Activated T-helper 1 cell treated with anti-CD3 and anti-CD28 coated beads, Interleukin-2, amount 50 U/mL, for 16 hours (primary cell): ENCODE measurements around the gene SHC4.
"Not testable (repeated sequence)": the region's sequence is repeated elsewhere in the genome, so short reads cannot be mapped to it uniquely, and the experiment has no call there.

ENCODE experiments used
- DNase-seq, 2 donors: peaks; one replicate each; pipeline ENCODE4 v3.0.0-alpha.2; 2020; ENCODE audit warnings: low read depth in 1 of 2, low spot score in 1 of 2

Gene SHC4

DNA sequence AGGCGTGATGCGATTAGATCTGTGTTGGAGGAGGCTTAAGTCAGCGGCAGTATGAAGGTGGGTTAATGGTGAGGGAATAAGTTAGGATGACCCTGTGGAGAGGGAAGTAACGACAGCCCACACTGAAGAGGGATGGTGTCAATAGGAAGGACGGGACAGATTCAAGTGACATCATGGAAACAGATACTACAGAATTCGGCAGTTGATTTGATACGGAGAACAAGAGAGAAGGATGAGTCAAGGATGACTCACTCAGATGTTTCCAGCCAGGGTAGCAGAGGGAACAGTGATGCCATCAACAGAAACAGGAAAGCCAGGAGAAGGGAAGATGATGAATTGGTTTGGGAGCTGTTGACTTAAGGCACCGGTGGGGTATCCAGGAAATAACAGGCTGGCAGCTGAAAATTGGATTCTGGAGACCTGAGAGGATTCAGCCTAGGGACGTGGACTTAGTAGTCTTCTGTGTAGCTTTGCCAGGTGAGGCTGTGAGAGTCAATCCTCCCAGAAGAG is 38.0 kb downstream of the SHC4 start:
- DNase-seq = no peak

DNA sequence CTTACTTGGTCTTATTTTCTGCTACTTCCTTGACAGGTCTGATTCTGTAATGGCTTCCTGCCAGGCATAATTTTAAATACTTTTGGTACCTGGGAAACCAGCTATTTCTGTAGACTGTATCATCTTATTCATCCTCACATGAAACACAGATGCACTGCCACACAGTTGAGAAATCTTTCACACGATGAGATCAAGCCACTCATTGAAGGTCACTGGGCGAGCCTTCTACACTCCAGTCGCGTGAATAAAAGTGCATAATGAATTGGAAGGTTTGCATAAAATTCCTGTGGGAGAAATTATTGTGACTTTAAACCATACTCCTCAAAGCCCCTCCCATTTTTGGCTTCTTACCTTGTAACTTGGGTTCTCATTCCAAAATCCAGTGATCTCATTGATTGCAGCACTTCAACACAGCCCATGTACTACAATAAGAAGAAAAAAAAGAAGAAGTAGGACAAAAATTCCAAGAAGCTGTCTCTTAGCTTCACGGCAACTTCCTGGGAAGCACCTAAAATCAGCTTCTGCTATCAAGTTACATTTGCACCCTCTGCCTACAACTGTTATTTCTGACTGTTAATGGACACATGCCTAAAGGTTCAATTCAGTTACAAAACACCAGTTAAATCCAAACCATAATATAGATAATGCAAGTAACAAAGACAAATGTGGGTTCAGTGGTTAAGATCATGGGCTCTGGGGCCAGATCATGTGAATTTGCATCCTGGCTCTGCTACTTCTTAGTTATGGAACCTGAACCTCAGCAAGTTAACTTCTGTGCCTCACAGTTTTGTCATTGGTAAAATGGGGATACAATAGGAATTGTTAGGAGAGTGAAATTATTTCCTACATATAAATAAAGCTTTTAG is 39.0 kb downstream of the SHC4 start:
- DNase-seq = no peak

DNA sequence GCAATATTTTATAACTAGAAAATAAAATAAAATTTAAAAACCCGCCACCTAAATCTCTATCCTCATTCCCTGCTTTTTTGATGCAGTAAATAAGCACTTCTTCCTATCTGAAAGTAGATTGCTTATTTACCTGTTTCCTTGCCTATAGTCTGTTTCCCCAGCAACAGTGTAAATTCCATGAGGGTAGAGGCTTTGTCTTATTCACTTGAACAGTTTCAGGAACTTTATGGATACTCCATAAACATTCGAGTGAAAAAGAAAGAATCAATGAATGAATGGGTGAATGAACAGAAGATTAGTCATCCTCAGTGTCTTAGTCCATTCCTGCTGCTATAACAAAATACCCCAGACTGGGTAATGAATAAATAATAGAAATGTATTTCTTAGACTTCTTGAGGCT is 41.7 kb downstream of the SHC4 start:
- DNase-seq = no peak

DNA sequence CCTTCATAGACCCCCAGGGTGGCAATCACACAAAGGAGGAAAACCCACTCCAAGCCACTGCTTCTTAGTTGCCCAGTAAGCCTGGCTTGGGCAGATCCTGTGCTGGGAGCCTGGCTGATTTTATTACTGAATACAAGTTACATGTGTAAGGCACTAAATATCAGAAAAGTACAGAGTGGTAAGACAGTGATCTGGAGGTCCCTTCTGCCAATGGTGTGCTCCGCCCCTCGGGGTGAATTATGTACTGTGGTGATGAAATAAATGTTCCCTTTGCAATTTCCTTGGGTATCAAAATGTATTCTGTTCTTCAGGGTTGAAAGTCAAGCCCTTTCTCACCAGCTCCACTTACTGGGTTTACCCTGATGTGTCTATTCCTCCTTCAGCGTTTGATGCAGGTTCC is 47.0 kb downstream of the SHC4 start:
- DNase-seq = no peak

DNA sequence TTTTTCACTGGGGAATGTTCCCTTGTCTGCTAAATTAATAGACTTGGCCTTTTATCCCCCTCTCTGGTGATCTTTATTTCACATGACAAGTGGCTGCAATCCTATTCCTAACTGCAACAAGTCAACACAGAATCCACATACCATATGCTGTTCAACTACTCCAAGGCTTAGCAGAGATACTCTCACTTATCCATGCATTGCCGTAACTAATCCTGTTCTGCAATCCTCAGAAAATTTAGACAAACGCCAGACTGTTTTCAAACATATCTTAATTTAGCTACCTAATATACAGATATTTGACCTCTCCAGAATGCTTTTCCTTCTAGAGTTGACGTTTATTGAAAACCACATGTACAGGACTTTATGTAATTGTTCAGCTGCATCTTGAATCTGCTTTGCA is 47.9 kb downstream of the SHC4 start:
- DNase-seq = no peak

DNA sequence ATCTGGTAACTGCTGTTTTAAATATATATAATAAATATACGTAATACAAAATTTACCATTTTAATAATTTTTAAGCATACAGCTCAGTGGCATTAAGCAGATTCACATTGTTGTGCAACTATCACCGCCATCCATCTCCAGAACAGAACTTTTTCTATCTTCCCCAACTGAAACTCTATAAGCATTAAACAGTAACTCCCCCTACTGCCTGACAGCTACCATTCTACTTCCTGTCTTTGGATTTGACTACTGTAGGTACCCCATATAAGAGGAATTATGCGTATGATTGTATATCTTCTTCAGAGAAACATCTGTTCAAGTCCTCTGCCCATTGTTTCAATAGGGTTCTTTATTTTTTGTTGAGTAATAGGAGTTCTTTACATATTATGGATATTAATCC is 49.0 kb downstream of the SHC4 start:
- no peak for DNase-seq

DNA sequence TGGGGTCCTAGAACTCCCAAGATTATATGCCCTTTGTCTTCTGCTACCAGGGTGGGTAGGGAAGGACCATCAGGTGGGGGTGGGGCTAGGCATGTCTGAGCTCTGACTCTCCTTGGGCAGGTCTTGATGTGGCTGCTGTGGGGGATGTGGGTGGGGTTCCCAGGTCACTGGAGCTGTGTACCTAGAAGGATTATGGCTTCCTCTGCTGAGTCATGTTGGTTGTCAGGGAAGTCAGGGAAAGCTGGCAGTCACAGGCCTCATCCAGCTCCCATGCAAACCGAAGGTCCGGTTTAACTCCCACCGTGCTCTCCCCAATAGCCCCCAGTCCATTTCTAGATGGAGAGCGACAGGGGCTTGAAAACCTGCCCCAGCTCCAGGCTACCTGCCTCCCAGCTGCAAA is 50.6 kb downstream of the SHC4 start:
- DNase-seq = no peak

DNA sequence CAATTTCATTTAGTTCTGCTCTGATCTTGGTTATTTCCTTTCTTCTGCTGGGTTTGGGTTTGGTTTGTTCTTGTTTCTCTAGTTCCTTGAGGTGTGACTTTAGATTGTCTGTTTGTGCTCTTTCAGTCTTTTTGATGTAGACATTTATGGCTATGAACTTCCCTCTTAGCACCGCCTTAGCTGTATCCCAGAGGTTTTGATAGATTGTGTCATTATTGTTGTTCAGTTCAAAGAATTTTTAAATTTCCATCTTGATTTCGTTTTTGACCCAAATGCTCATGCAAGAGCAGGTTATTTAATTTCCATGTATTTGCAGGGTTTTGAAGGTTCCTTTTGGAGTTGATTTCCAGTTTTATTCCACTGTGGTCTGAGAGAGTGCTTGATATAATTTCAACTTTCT is 53.2 kb downstream of the SHC4 start:
- not testable (repeated sequence) for DNase-seq

DNA sequence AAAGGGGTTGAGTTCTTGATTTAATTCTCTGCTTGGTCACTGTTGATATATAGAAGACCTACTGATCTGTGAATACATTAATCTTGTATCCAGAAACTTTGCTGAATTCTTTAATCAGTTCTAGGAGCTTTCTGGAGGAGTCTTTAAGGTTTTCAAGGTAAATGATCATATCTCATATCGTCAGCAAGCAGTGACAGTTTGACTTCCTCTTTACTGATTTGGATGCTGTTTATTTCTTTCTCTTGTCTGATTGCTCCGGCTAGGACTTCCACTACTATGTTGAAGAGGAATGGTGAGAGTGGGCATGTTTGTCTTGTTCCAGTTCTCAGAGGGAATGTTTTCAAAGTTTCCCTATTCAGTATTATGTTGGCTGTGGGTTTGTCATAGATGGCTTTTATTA is 54.4 kb downstream of the SHC4 start:
- not testable (repeated sequence) for DNase-seq

DNA sequence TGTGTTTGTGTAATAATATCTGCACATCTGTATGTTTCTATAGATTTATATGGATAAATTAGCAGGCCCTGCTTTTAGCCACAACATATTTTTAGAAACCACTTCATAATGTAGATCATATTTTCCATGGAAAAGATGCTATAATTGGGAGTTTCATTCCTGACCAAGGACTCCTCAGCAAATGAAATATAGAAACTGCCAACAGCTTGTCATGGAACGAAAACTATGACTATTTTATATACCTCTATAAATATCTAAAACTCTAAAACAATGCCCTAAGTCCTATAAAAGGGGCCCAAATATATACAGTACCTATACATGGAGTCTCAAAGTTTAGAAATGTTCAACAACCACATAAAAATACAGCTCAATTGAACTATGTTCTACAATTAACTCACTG is 57.9 kb downstream of the SHC4 start:
- no peak for DNase-seq

DNA sequence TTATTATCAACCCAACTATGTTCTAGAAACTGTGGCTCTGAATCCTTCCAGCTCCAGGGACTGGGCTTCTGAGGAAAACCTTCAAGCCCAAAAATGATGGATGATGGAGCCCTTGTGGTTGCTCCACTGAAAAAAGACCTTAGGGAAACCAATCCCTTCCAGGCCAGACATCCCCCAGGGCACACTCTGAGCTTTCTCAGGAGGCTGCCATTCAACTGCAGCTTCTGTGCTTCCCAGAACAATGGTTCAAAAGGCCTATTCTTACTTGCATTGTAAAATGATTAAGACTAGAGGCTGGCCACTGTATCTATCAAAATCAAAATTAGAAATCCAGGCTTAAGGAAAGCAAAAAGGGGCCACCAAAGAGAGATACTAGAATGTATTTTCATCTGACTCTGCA is 58.5 kb downstream of the SHC4 start:
- no peak for DNase-seq

DNA sequence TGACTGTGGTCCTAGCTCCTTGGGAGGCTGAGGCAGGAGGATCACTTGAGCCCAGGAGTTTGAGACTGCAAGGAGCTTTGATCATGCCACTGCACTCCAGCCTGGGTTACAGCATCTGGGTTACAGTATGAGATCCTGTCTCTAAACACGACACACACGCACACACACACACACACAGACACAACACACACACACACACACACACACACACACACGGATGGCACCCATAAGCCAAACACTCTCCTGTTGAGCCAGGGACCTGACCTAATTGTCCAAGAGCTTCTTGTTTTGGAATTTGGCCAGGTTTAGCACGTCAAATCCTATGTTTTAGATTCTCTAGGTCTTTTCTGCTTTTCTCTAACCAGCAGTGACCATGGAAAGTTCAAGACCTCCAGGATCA is 59.0 kb downstream of the SHC4 start:
- no peak for DNase-seq

DNA sequence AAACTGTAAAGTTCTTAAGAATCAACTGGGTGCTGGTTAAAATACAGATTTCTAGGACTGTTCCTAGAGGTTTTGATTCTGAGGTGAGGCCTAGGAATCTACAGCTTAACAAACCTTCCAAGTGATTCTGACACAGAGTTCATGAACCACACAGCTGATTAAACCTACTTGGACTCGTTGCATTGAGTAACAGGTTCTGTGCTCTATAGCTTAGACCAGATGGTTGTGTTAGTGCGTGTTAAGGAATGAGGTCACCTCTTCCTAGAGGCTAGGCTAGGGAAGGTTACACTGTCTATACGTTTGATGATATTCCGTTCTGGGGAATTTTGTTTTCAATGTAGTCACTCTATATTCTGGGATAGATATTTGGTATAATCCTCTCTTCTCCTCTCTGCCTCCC is 63.9 kb downstream of the SHC4 start:
- DNase-seq = no peak

DNA sequence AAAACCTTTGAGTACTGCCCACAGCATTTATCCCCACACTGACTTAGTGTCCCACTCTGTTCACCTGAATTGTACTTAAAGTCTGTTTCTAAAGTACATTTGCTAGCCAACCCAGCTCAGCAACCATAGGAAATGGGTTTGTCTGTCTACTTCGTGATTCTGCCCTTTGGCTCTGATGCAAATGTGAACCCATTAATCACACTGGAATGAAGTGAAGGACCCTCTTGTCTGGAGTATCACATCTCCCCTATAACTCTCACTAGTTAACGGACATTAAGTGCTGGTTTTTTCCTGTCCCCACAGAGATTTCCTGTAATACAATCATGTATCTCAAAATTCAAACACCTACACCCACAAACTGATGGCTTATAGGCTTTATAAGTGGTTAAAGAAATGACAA is 65.3 kb downstream of the SHC4 start:
- no peak for DNase-seq

DNA sequence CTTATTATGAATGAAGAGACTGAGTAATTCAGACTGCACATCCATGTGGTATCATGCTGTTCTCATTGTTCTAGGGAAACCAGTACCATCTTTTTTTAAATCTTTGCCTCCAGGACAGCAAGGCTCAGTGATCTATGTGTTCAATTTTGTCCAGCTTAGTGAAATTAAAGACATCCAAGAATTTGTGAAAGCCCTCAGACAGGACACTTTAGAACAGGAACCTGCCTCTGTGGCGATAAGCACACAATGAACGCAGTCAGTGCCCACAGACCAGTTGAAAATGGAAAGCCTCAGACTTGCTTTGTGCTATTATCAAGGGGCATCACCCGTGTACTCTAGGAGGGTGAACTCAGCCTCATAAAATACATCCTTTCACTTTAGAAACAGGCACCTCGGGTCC is 65.7 kb downstream of the SHC4 start:
- DNase-seq = no peak

DNA sequence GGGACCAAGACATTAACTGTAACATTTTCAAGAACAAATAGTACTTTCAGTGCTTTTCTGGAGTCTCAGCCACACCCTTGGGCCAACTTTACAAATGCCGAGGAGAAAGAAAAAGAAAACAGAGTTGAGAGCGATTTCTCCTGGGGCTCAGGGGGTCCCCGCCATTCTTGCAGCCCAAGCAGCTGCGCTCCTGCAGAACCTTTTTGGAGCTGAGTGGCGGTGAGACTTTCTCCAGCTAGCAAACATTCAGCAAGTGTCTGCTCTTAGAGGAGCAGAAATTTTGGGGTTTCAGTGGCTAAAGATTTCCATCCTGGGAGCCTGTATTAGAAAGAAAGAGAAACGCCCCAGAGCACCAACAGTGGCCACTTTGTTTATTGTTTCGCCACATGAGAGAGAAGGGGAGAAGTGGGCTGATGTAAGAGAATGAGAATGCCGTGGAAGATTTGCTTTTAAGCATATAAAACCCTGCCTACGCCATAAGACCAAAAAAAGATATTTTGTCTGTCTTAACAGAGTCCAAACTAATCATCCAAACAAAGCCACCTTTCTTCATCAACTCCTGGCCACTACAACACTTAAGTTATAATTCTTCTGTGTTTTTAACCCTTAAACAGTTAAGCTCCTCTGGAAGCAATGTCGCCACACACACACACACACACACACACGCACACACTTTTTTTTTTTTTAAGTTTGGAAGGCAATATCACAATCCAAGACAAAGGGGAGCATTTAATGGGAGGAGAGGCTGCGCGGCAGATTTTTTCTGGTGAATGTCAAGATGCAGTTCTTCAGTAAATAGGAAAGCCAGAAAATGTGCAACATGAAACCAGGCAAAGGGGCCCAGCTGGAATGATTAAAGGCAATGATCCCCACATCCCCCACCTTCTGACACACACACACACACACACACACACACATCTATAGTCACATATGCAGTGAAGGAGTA is 66.6 kb downstream of the SHC4 start:
- DNase-seq = no peak

DNA sequence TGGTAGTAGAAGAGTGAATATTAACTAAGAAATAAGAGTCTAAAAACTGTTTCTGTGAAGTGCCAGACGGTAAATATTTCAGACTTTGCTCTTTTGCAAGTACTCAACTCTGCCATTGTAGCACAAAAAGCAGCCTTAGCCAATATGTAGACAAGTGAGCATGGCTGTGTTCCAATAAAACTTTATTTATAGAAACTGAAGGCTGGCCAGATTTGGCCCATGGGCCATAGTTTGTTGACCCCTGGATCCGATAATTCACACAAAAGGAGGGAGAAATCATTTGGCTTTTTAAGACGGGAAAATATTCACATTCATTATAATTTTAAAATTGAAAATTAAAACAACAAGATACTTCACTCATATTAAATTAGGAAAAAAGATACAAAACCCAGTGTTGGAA is 70.4 kb downstream of the SHC4 start:
- no peak for DNase-seq

DNA sequence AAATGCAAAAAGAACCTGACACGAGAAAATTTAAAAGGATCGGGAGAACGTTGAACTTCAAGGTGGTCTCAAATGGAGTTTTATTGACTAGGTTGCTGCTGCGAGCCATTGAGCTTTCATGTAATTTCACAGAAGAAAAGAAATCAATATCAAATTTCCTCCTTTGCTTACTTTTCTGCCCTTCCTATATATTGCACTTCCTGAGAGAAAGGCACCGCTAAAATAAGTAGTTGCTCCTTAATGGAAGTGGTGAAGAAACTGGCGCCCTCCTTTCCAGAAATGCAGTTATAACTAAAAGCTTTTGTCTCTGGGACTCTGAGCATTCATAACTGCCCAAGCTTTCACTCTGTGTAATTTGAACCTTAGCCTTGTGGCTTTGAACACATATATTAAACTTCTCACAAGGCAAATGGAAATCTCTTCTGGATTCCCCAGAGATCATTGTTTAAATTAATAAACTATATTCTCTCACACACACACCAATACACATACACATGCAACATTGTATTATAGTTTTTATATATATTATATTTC is 72.4 kb downstream of the SHC4 start:
- no peak for DNase-seq

DNA sequence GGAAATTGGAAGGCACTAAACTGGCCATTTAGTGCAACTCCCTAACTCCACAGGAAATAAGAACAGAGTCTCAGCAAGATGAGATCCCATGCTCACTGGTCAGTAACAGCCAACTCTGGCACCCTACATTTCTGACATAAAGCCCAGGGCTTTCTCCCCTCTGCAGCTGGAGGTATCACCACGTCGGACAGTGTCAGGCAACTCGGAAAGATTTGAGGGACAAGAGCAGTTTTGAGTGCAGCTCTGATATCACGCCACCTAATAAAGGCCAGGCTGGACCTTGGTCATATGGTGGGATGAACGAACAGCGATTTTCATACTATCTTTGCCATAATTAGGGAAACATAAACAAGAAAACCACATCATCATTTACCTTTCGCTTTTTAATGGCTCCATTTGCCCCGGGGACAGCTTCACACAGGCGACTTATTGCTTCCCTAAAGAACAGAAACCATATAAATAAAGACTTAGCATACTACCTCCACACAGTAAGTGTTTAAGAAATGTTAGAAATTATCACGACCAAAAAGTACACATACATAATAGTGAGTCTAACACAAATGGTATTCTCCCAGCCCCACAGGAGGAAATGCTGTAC is 73.2 kb downstream of the SHC4 start:
- no peak for DNase-seq

DNA sequence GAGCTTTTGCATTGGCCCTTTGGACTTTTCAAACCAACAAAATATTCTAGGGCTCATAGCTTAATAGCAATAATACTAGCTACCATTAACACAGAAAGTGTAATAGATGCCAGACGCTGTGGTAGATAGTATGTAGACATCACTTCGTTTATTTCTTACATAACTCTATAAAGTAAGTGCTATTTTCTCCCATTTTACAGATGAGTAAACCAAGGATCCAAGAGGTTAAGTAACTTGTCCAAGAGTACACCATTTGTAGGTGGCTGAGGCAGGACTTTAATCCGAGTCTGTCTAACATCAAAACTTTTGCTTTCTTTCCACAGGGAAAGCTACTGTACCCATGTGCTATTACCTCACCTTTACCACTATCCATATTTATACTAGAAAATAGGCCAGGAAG is 73.8 kb downstream of the SHC4 start:
- no peak for DNase-seq

DNA sequence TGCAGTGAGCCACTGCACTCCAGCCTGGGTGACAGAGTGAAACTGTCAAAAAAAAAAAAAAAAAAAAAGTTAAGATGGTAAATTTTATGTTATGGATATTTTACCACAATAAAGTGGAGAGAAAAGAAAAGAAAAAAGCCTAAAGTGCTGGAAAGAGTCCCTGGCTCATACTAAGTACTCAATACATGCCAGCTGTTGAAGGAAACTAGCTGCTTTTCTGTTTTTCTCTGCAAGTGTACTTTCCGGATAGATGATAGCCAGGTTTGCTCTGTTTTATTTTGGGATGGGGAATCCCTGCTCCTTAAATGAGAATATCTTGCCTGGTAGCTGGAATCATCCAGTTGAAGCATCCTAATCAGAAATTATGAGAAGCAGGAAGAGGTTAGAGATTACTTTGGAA is 74.9 kb downstream of the SHC4 start:
- DNase-seq = no peak
